ENCODE measurements around the gene DRD3. TPM values are rescaled to one million over a fixed set of nuclear protein-coding genes. Genes with fewer than 3 reads are reported as not detected.
A peak's percentile ranks its signal among the peaks of the same experiment; 100 is the strongest.

DRD3 gene
- total and polyA plus RNA-seq, 2 donors (not counting 3 experiments of a cell fraction or from before 2014, with no cell fraction given) = not detected

GRCh38 chr3:114080201-114080600 is 98.7 kb downstream of the DRD3 start:
- Histone ChIP-seq H3K27me3 (ENCODE audit: control insufficient read depth in 2 of 2, insufficient read depth in 2 of 2, low read length in 2 of 2) (no peaks in the 10 kb centered on the region), H3K36me3 (ENCODE audit: control insufficient read depth in 2 of 2, extremely low read depth in 1 of 2, insufficient read depth in 2 of 2, low read length in 2 of 2) (peaks cover 9 to 11% of the 10 kb centered on the region in 2 experiments)

More at GRCh38 chr3:114080201-114080600, 98.7 kb downstream of the DRD3 start:
- peak overlapping the region in 2 of 3 experiments; percentile 29 to 55 for H3K4me3 ChIP-seq (replicated peaks in 1 of 3; ENCODE audit: insufficient read depth in 1 of 3, low read depth in 1 of 3, low read length in 3 of 3)
- ChIA-PET POLR2A (no interaction called here), CTCF (interaction anchor here (0.6 to 2.2 kb wide), 5 partner anchors 9 to 238 kb away, joined by 3 to 13 read pairs (median 5); no protein-coding TSS in a partner anchor)
- H3K9ac ChIP-seq (replicated peaks; ENCODE audit: extremely low read depth, insufficient read depth, low read length) = peak overlapping the region; percentile 53
- no peaks in the 10 kb centered on the region for H3K9me3 ChIP-seq (replicated peaks; ENCODE audit: control insufficient read depth, insufficient read depth, low read length)
- peaks cover 22% of the 10 kb centered on the region for H3K4me1 ChIP-seq (ENCODE audit: control insufficient read depth, extremely low read depth, insufficient read depth, low read length)
- peak overlapping the region; percentile 85 for H3K4me2 ChIP-seq (ENCODE audit: insufficient read depth, low read length)
- FAIRE-seq (peak; percentile 37), DNase-seq (ENCODE audit: low read depth, low spot score) (no peak)
- H3K9me1 ChIP-seq (replicated peaks; ENCODE audit: control insufficient read depth, extremely low read depth, insufficient read depth, low read length) = no peaks in the 10 kb centered on the region
- peak overlapping the region; percentile 63 for H3K27ac ChIP-seq (ENCODE audit: insufficient read depth, low read depth, low read length)
- BruUV-seq (replicated peaks) = TSS peak; percentile 64
- TF ChIP-seq FOS (IDR thresholded peaks at IDR 0.05; ENCODE audit: borderline replicate concordance, insufficient read depth, low read length) (no peak), GATA2 (IDR thresholded peaks at IDR 0.05; ENCODE audit: insufficient read depth, insufficient read length, low read depth, low read length) (no peak), POLR2A (IDR thresholded peaks at IDR 0.05; ENCODE audit: low read depth, low read length) (no peak), POLR2AphosphoS5 (IDR thresholded peaks at IDR 0.05; ENCODE audit: insufficient read depth, low read depth, low read length) (no peak), EZH2 (IDR thresholded peaks at IDR 0.05; ENCODE audit: borderline replicate concordance, low read depth, low read length, severe bottlenecking) (no peak), JUN (IDR thresholded peaks at IDR 0.05; ENCODE audit: borderline replicate concordance, insufficient read depth, insufficient read length, low read depth) (no peak), MYC (IDR thresholded peaks at IDR 0.05; ENCODE audit: low read depth, low read length) (no peak), MAX (IDR thresholded peaks at IDR 0.05; ENCODE audit: insufficient read depth, insufficient read length) (no peak)
- TF ChIP-seq, protein P1, sequence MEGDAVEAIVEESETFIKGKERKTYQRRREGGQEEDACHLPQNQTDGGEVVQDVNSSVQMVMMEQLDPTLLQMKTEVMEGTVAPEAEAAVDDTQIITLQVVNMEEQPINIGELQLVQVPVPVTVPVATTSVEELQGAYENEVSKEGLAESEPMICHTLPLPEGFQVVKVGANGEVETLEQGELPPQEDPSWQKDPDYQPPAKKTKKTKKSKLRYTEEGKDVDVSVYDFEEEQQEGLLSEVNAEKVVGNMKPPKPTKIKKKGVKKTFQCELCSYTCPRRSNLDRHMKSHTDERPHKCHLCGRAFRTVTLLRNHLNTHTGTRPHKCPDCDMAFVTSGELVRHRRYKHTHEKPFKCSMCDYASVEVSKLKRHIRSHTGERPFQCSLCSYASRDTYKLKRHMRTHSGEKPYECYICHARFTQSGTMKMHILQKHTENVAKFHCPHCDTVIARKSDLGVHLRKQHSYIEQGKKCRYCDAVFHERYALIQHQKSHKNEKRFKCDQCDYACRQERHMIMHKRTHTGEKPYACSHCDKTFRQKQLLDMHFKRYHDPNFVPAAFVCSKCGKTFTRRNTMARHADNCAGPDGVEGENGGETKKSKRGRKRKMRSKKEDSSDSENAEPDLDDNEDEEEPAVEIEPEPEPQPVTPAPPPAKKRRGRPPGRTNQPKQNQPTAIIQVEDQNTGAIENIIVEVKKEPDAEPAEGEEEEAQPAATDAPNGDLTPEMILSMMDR (IDR thresholded peaks at IDR 0.05; ENCODE audit: extremely low read depth in 1 of 2, insufficient read depth in 1 of 2, low read depth in 1 of 2, low read length in 2 of 2) = no peak
- no peaks in the 10 kb centered on the region for H3K79me2 ChIP-seq (ENCODE audit: control insufficient read depth, insufficient read depth, low read length)
- H4K20me1 ChIP-seq (replicated peaks; ENCODE audit: control insufficient read depth, extremely low read depth, insufficient read depth, low read length) = no peaks in the 10 kb centered on the region
- no peak overlapping the region for H2AFZ ChIP-seq (ENCODE audit: low read depth, low read length)
- dilution Hi-C loops (cut with MboI; ENCODE audit: extremely low pct_ligation_motif_present, low sequenced_read_pairs) (no loop called here), intact Hi-C loops (cut with micrococcal nuclease) (loop anchor here (5.0 kb wide), 1 partner anchor 42 kb away; no protein-coding TSS in a partner anchor)
